ENCODE results near the gene PSENEN.

DNA sequence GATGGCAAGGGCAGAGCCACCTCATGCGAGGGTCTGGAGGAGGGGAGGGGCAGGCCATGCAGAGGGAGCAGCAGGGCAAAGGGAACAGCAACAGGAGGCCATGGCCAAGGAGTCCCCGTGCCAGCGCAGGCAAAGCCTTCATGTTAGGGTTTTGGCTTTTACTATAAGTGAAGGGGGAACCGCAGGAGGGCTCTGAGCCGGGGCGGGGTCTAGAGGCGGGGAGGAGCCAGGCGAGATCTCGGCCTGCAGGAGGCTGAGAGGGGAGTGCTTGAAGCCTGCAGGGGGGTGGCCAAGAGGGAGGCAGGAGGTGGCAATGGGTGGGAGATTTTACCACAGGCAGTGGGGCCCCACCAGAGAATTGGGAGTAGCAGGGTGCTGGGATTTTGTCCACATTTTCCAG, 36.2 kb downstream of the PSENEN start:
- TF ChIP-seq, protein P1, sequence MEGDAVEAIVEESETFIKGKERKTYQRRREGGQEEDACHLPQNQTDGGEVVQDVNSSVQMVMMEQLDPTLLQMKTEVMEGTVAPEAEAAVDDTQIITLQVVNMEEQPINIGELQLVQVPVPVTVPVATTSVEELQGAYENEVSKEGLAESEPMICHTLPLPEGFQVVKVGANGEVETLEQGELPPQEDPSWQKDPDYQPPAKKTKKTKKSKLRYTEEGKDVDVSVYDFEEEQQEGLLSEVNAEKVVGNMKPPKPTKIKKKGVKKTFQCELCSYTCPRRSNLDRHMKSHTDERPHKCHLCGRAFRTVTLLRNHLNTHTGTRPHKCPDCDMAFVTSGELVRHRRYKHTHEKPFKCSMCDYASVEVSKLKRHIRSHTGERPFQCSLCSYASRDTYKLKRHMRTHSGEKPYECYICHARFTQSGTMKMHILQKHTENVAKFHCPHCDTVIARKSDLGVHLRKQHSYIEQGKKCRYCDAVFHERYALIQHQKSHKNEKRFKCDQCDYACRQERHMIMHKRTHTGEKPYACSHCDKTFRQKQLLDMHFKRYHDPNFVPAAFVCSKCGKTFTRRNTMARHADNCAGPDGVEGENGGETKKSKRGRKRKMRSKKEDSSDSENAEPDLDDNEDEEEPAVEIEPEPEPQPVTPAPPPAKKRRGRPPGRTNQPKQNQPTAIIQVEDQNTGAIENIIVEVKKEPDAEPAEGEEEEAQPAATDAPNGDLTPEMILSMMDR (optimal IDR thresholded peaks at IDR 0.05 in 1 of 3, IDR thresholded peaks at IDR 0.05 in 1 of 3, conservative IDR thresholded peaks at IDR 0.05 in 1 of 3; ENCODE audit: extremely low read depth in 1 of 3, insufficient read depth in 2 of 3, low read length in 3 of 3) = no peak
- no peak for TF ChIP-seq EZH2 (IDR thresholded peaks at IDR 0.05; ENCODE audit: low read length)

All from keratinocyte (primary cell).